ENCODE results near the gene TDRD3. TPM values are rescaled to one million over a fixed set of nuclear protein-coding genes. Genes with fewer than 3 reads are reported as not detected.
"Not testable (repeated sequence)": the region's sequence is repeated elsewhere in the genome, so short reads cannot be mapped to it uniquely, and the experiment has no call there.

Gene TDRD3
- total RNA-seq, 2 donors from 2014 or later: 20.0 to 22.7 TPM

DNA sequence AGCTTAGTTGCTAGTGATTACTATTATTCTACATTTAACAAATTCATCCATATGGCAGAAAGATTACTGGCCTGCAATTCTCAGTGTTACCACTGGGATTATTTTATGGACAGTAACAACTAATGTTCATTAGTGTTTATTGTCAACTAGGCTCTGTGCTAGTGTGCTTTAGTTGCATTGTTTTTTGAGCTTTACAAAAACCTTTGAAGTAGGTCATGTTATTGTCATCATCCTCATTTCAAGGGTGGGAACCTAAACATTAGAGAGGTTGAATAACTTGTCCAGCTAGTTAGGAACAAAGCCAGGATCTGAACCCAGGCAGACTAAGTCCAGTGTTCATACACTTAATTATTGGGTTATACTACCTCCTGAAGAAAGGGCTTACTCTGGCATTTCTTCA, 27.8 kb upstream of the TDRD3 start:
- Histone ChIP-seq H3K27me3 (no peaks in the 10 kb centered on the region), H3K27ac (no peak overlapping the region), H3K36me3 (replicated peaks in 1 of 2; ENCODE audit: insufficient read depth in 1 of 2, low read depth in 2 of 2) (no peaks in the 10 kb centered on the region), H3K4me1 (peaks cover 13% of the 10 kb centered on the region), H3K9me3 (no peaks in the 10 kb centered on the region), H3K4me3 (no peak overlapping the region)
- DNase-seq: no peak
- no peak for ATAC-seq
- intact Hi-C loops (cut with DNase I): no loop called here
- no peak for TF ChIP-seq POLR2A (IDR thresholded peaks at IDR 0.05)
- TF ChIP-seq, protein P1, sequence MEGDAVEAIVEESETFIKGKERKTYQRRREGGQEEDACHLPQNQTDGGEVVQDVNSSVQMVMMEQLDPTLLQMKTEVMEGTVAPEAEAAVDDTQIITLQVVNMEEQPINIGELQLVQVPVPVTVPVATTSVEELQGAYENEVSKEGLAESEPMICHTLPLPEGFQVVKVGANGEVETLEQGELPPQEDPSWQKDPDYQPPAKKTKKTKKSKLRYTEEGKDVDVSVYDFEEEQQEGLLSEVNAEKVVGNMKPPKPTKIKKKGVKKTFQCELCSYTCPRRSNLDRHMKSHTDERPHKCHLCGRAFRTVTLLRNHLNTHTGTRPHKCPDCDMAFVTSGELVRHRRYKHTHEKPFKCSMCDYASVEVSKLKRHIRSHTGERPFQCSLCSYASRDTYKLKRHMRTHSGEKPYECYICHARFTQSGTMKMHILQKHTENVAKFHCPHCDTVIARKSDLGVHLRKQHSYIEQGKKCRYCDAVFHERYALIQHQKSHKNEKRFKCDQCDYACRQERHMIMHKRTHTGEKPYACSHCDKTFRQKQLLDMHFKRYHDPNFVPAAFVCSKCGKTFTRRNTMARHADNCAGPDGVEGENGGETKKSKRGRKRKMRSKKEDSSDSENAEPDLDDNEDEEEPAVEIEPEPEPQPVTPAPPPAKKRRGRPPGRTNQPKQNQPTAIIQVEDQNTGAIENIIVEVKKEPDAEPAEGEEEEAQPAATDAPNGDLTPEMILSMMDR (IDR thresholded peaks at IDR 0.05): peak in 5 of 7 experiments; percentile 25 to 38 (median 31)

DNA sequence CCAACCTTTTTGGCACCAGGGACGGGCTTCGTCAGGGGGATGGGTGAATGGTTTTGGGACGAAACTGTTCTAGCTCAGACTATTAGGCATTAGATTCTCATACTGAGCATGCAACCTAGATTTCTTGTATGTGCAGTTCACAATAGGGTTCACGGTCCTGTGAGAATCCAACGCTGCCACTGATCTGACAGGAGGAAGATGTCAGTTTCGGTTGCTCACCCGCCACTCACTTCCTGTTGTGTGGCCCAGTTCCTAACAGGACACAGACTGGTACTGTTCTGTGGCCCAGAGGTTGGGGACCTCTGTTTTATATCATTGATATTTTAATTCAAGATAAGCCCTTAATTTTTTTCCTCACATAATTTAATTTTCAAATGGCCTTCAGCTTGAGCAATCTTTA, 26.7 kb upstream of the TDRD3 start:
- H3K4me1 ChIP-seq: peaks cover 13% of the 10 kb centered on the region
- TF ChIP-seq, protein P1 (IDR thresholded peaks at IDR 0.05): no peak
- no peak for TF ChIP-seq POLR2A (IDR thresholded peaks at IDR 0.05)
- H3K9me3 ChIP-seq: no peaks in the 10 kb centered on the region
- no peak for ATAC-seq
- H3K27me3 ChIP-seq: no peaks in the 10 kb centered on the region
- H3K36me3 ChIP-seq (replicated peaks in 1 of 2; ENCODE audit: insufficient read depth in 1 of 2, low read depth in 2 of 2): no peaks in the 10 kb centered on the region
- H3K27ac ChIP-seq: no peak overlapping the region
- no peak for DNase-seq
- no peak overlapping the region for H3K4me3 ChIP-seq
- intact Hi-C loops (cut with DNase I): no loop called here
- 88 to 94% methylated on average over 7 of the region's 7 CpGs for WGBS, 2 donors

DNA sequence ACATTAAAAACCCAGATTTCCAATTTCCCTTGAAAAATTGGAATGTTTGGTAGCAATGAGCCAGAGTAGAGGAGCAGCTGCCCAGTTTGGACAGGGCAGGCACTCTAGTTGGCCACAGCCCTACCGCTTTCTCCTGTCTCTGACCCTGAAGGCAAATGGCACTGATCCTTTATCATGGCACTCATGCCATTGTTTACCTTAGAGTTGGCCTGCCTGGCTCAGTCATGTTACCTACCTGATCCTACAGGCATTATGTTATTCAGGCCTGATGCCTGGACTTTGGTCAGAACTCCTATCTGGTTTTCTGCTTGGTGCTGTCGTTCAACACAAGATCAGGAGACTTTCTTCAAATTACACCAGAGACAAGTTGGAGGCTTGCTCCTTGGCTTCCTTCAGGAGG, 24.9 kb upstream of the TDRD3 start:
- intact Hi-C loops (cut with DNase I): no loop called here
- no peaks in the 10 kb centered on the region for H3K36me3 ChIP-seq (replicated peaks in 1 of 2; ENCODE audit: insufficient read depth in 1 of 2, low read depth in 2 of 2)
- TF ChIP-seq POLR2A (IDR thresholded peaks at IDR 0.05): no peak
- TF ChIP-seq, protein P1 (IDR thresholded peaks at IDR 0.05): no peak
- no peaks in the 10 kb centered on the region for H3K9me3 ChIP-seq
- H3K27me3 ChIP-seq: no peaks in the 10 kb centered on the region
- ATAC-seq: peak; percentile 87
- no peak overlapping the region for H3K4me3 ChIP-seq
- WGBS, 2 donors: 23 to 44% methylated on average over 2 of the region's 2 CpGs
- peaks cover 13% of the 10 kb centered on the region for H3K4me1 ChIP-seq
- peak overlapping the region in 1 of 4 donors; percentile 38 for H3K27ac ChIP-seq
- DNase-seq: peak; percentile 34 to 65 (median 50)

DNA sequence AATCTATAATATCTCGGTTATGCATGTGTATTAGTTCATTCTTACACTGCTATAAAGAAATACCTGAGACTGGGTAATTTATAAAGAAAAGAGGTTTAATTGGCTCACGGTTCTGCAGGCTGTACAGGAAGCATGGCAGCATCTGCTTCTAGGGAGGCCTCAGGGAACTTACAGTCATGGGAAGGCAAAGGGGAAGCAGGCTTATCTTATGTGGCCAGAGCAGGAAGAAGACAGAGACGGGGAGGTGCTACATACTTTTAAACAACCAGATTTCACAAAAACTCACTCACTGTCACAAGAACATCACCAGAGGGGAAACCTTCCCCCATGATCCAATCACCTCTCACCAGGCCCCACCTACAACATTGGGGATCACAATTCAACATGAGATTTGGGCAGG, 17.7 kb upstream of the TDRD3 start:
- H3K27me3 ChIP-seq; DNase-seq; H3K9me3 ChIP-seq; H3K4me1 ChIP-seq; H3K27ac ChIP-seq; ATAC-seq; intact Hi-C loops (cut with DNase I); H3K4me3 ChIP-seq; H3K36me3 ChIP-seq (replicated peaks in 1 of 2; ENCODE audit: insufficient read depth in 1 of 2, low read depth in 2 of 2): not testable (repeated sequence)
- WGBS, 2 donors: 81 to 82% methylated on average over 3 of the region's 3 CpGs

DNA sequence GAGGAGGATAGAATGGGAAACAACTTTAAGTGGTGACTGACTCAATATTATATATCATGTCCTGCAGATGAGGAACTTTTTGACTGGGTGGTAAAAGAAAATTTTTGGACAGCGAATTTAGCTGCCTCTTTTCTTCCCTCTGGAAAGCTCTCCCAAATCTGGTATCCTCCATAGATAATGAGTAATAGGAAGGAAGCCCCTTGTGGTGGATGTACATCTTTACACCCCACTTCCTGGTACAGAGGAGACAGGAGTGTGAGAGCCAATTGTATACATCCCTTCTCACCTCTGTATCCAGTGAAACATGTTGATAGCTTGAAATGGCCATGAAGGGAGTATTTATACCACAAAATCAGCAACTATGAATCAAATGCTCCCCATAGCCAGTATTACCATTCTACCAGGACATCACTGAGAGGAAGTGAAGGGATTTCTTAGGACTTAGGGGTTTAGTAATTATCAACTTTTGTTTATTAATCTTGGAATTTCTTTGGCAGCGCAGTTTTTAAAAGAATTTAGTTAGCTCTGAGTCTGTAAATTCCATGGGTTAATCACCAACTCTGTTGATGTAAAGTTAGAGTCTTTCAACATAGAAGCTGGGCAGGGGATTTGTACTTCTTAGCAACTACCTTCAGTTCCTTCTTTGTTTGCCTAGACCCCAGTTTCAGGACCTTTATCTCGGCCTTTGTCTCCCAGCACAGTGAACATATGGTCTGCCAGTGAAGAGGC, 17.0 kb upstream of the TDRD3 start:
- DNase-seq (no peak), ATAC-seq (no peak)
- TF ChIP-seq, protein P1 (IDR thresholded peaks at IDR 0.05): no peak
- no peak for TF ChIP-seq POLR2A (IDR thresholded peaks at IDR 0.05)
- Histone ChIP-seq H3K36me3 (replicated peaks in 1 of 2; ENCODE audit: insufficient read depth in 1 of 2, low read depth in 2 of 2) (no peaks in the 10 kb centered on the region), H3K27me3 (no peaks in the 10 kb centered on the region), H3K4me1 (no peaks in the 10 kb centered on the region), H3K4me3 (no peak overlapping the region), H3K27ac (no peak overlapping the region), H3K9me3 (no peaks in the 10 kb centered on the region)
- intact Hi-C loops (cut with DNase I): no loop called here
- WGBS, 2 donors: 73 to 77% methylated on average over 3 of the region's 3 CpGs
